Muscle layer of colon (tissue), 2 donors: ENCODE measurements around the gene NAA38.
"Not testable (repeated sequence)": the region's sequence is repeated elsewhere in the genome, so short reads cannot be mapped to it uniquely, and the experiment has no call there.

ENCODE experiments used
- H3K27ac ChIP-seq: one replicate; pipeline ENCODE4 v1.7.0; 2013; ENCODE audit warnings: low read depth, mild to moderate bottlenecking, low read length, moderate library complexity
- H3K27me3 ChIP-seq, 2 donors: one replicate each; pipeline ENCODE4 v1.7.0; 2013; ENCODE audit warnings: low read length in 2 of 2, mild to moderate bottlenecking in 2 of 2; ENCODE audit not compliant: insufficient read depth in 2 of 2, control insufficient read depth in 1 of 2
- H3K36me3 ChIP-seq: one replicate; pipeline ENCODE4 v1.7.0; 2013; ENCODE audit warnings: mild to moderate bottlenecking, low read length; ENCODE audit not compliant: insufficient read depth
- H3K4me1 ChIP-seq: one replicate; pipeline ENCODE4 v1.7.0; 2013; ENCODE audit warnings: mild to moderate bottlenecking, low read length; ENCODE audit not compliant: insufficient read depth
- H3K4me3 ChIP-seq, 2 donors: one replicate each; pipeline ENCODE4 v1.7.0; 2013; ENCODE audit warnings: low read length in 2 of 2, low read depth in 1 of 2, mild to moderate bottlenecking in 1 of 2, moderate library complexity in 1 of 2
- H3K9ac ChIP-seq: one replicate; pipeline ENCODE4 v1.7.0; 2013; ENCODE audit warnings: low read length
- H3K9me3 ChIP-seq: one replicate; pipeline ENCODE4 v1.7.0; 2013; ENCODE audit warnings: mild to moderate bottlenecking, low read length
- donor health status: abdominal sarcoma.
- donor health status: Adenocarcinoma of cecum.

The NAA38 gene

DNA sequence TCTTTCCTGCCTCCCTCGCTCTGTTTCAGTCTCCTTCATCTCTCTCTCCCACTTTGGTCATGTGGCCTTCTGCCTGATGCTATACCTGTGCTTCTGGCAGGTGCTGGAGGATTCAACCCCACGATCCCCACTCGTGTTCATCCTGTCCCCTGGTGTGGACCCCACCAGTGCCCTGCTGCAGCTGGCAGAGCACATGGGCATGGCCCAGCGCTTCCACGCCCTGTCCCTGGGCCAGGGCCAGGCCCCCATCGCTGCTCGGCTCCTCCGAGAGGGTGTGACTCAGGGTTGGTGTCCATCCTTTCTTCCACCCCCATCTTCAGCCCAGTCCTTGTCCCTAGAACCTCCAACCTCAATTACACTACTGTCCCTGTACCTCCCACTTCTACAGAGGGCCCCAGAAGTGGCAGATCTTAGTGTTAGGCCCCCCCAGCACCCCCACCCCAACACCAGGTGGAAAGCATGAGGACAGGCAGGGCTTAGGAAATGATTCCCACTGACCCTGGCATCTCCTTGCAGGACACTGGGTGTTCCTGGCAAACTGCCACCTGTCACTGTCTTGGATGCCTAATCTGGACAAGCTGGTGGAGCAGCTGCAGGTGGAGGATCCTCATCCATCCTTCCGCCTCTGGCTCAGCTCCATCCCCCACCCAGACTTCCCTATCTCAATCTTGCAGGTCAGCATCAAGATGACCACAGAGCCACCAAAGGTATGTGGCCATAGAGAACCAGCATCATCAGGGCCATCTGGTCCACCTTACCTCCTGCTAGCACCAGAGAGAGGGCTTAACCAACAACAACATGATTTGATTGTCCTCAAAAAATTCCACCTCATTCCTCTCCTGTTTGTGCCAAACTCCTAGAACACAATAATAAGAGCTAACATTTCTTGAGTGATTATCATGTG, 33.1 kb downstream of the NAA38 start:
- Histone ChIP-seq H3K27me3 (no peaks in the 10 kb centered on the region), H3K27ac (no peak overlapping the region), H3K4me1 (no peaks in the 10 kb centered on the region), H3K4me3 (no peak overlapping the region), H3K36me3 (no peaks in the 10 kb centered on the region), H3K9me3 (no peaks in the 10 kb centered on the region), H3K9ac (no peak overlapping the region)

DNA sequence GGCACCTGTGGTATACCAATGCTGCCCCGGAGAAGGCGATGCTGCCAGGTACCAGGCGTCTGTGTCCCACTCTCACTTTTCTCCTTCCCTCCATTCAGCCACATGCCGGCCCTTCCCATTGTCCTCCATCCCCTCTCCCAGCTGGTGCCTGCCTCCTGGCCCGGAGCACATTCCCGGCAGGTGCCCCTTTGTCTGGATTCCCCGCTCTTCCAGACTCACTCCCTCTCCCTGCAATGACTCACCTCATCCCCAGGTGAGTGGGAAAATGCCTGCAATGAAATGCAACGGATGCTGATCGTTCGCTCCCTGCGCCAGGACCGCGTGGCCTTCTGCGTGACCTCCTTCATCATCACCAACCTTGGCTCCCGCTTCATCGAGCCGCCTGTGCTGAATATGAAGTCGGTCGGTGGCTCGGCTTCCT, 33.8 kb downstream of the NAA38 start:
- Histone ChIP-seq H3K4me1 (no peaks in the 10 kb centered on the region), H3K9me3 (no peaks in the 10 kb centered on the region), H3K27me3 (no peaks in the 10 kb centered on the region), H3K4me3 (no peak overlapping the region), H3K9ac (no peak overlapping the region), H3K27ac (no peak overlapping the region), H3K36me3 (no peaks in the 10 kb centered on the region)

DNA sequence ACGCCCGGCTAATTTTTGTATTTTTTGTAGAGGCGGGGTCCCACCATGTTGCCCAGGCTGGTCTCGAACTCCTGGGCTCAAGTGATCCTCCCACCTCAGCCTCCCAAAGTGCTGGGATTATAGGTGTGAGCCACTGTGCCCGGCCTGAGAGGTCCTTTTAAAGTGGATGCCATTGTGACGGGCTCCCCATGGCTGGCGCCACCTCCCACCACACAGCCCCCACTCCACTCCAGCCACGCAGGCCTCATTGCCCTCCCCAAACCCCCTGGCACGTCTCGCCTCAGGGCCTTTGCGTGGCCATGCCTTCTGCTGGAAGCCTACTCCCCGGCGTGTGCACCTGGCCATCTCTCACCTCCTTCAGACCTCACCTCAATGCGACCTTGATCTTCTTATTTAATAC, 35.2 kb downstream of the NAA38 start:
- no peak overlapping the region for H3K4me3 ChIP-seq
- no peaks in the 10 kb centered on the region for H3K4me1 ChIP-seq
- no peak overlapping the region for H3K27ac ChIP-seq
- no peaks in the 10 kb centered on the region for H3K9me3 ChIP-seq
- no peak overlapping the region for H3K9ac ChIP-seq
- no peaks in the 10 kb centered on the region for H3K36me3 ChIP-seq
- no peaks in the 10 kb centered on the region for H3K27me3 ChIP-seq

DNA sequence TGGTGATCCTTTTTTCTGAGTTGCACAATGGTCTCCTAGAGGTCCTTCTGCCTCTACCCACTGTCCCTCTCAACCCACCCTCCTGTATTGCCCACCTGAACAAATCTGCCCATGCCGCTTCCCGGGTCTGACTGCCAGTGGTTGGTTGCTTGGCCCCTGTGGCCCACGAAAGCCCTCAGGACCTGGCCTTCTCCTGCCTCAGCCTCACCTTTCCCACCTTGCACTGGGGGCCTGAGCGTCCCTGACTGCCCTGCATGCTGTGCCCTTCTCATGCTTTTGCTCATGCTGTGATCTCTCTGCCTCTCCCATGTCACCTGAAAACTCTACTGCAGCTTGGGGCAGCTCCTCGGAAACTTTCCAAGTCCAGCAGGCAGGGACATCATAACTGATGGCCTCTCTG, 37.1 kb downstream of the NAA38 start:
- Histone ChIP-seq H3K36me3 (no peaks in the 10 kb centered on the region), H3K27me3 (no peaks in the 10 kb centered on the region), H3K9ac (no peak overlapping the region)

DNA sequence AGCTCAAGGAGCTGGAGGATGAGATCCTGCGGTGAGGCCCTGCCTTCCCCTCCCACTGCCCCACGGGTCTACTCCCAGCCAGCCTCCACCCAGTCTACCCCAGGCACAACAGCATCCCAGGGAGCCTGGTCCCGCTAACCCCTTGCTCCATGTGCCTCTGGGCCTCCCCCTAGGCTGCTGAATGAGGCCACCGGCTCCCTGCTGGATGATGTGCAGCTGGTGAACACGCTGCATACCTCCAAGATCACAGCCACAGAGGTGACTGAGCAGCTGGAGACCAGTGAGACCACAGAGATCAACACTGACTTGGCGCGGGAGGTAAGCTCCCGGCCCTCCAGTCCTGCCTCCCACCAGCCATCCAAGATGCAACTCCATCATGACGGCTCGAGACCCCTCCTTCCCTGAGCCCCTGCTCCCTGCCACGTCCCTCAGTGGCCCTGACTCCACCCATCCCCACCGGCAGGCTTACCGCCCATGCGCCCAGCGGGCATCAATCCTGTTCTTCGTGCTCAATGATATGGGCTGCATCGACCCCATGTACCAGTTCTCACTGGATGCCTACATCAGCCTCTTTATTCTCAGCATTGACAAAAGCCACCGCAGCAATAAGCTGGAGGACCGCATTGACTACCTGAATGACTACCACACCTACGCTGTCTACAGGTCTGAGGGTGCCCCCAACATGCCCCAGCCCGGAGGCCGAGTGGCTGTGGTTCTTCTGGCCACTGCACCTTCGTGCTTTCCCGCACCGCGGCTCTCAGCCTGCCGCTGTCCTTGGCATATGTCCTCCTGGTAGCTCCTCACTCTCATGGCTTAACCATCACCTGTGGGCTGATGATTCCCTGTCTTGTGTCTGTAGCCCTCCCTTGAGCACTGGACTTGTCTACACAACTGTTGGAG, 38.4 kb downstream of the NAA38 start:
- no peak overlapping the region for H3K4me3 ChIP-seq
- H3K4me1 ChIP-seq = no peaks in the 10 kb centered on the region
- no peaks in the 10 kb centered on the region for H3K27me3 ChIP-seq
- no peaks in the 10 kb centered on the region for H3K36me3 ChIP-seq
- no peaks in the 10 kb centered on the region for H3K9me3 ChIP-seq
- H3K27ac ChIP-seq = no peak overlapping the region
- H3K9ac ChIP-seq = no peak overlapping the region

More for the DNA sequence above, 37.1 kb downstream of the NAA38 start:
- H3K9me3 ChIP-seq = no peaks in the 10 kb centered on the region
- no peaks in the 10 kb centered on the region for H3K4me1 ChIP-seq
- H3K27ac ChIP-seq = no peak overlapping the region
- no peak overlapping the region for H3K4me3 ChIP-seq

DNA sequence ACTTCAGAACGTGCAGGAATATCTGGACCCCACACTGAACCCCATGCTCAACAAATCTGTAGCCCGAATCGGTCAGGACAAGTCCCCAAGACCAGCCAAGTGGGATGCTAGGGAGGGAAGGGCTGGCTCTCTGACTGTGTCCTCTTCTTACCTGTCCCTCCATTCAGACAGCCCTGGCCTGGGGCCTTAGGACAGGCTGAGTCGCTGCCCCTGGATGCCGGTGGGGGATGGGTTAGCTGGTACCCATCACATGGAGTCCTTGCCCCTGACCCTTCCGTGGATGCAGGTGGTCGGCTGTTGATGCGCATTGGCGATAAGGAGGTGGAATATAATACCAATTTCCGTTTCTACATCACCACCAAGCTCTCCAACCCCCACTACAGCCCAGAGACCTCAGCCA, 39.3 kb downstream of the NAA38 start:
- H3K4me3 ChIP-seq = no peak overlapping the region

DNA sequence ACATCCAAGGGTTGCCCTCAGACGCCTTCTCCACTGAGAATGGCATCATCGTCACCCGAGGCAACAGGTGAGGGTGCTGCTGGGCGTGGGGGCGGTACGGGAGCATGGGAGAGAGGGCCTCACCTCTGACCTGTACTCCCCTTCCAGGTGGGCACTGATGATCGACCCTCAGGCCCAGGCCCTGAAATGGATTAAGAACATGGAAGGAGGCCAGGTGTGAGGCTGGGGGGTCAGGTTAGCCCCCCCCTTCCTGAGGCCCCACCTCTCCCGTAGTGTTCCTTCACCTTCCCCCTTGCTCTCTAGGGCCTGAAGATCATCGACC, 39.8 kb downstream of the NAA38 start:
- H3K36me3 ChIP-seq = no peaks in the 10 kb centered on the region
- no peak overlapping the region for H3K9ac ChIP-seq
- H3K4me3 ChIP-seq = no peak overlapping the region
- no peaks in the 10 kb centered on the region for H3K27me3 ChIP-seq
- no peaks in the 10 kb centered on the region for H3K4me1 ChIP-seq
- H3K27ac ChIP-seq = no peak overlapping the region
- H3K9me3 ChIP-seq = no peaks in the 10 kb centered on the region

More for the DNA sequence above, 39.3 kb downstream of the NAA38 start:
- Histone ChIP-seq H3K4me1 (no peaks in the 10 kb centered on the region), H3K9ac (no peak overlapping the region), H3K27me3 (no peaks in the 10 kb centered on the region), H3K36me3 (no peaks in the 10 kb centered on the region), H3K27ac (no peak overlapping the region), H3K9me3 (no peaks in the 10 kb centered on the region)

DNA sequence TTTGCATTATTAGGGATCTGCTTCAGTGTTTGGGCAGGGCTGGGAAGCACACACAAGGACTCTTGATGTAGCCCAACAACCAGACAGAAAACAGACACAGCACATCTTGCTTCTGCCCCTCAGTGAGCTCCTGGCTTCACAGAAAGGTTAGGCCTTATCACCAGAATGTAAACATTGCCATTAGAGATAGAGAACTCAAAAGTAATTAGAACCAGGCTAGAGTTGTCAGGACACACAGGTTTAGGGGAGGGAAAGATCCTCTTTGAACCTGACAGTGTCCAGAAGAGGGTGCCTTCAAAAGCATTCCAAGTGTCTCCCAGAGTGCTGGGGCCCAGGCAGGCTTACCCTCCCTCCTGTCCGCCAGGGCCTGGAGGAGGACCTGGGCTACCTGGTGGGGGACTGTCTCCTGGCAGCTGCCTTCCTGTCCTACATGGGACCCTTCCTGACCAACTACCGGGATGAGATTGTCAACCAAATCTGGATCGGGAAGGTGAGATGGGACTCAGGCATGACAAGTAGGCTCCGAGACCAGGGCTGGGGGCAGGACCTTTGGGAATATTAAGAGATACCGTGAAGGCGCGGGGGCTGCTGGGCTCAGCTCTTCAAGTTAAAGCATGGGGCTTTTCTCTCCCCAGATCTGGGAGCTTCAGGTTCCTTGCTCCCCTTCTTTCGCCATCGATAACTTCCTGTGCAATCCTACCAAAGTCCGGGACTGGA, 40.3 kb downstream of the NAA38 start:
- no peak overlapping the region for H3K27ac ChIP-seq
- H3K9ac ChIP-seq = no peak overlapping the region
- H3K4me3 ChIP-seq = no peak overlapping the region
- no peaks in the 10 kb centered on the region for H3K27me3 ChIP-seq
- no peaks in the 10 kb centered on the region for H3K36me3 ChIP-seq
- no peaks in the 10 kb centered on the region for H3K9me3 ChIP-seq
- H3K4me1 ChIP-seq = no peaks in the 10 kb centered on the region

DNA sequence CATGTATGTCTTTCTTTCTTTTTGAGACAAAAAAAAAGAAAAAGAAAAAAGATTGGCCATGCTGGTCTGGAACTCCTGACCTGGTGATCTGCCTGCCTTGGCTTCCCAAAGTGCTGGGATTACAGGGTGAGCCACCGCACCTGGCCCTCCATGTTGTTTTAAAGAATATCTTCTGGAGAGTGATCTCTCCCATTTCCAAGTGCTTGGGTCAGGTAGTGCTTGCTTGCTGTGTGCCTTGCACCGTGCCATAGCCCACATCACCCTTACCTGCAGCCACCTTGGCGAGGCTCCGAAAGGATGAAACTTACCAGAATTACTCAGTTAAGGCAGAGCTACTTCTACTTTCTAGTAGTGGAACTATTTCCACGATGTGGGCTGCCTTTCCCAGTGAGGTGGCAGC, 42.4 kb downstream of the NAA38 start:
- no peak overlapping the region for H3K27ac ChIP-seq
- H3K27me3 ChIP-seq = no peaks in the 10 kb centered on the region
- no peak overlapping the region for H3K9ac ChIP-seq
- H3K4me3 ChIP-seq = no peak overlapping the region
- no peaks in the 10 kb centered on the region for H3K4me1 ChIP-seq
- H3K36me3 ChIP-seq = no peaks in the 10 kb centered on the region
- H3K9me3 ChIP-seq = no peaks in the 10 kb centered on the region

DNA sequence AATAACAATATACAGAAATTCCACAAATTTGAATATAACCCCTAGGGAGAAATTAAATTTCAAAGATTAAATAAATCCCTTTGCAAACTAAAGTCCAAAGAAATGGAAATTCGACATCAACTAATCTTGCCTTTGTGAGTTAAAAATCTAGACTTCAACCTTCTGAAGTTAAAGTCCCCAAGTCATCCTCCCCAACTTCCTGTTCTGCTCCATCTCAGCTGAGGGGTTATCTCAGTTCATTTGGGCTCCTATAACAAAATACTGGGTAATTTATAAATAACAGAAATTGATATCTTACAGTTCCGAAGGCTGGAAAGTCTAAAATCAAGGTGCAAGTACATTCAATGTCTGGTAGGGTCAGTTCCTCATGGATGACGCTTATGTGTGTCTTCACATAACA, 46.1 kb downstream of the NAA38 start:
- H3K9ac ChIP-seq = no peak overlapping the region
- H3K27ac ChIP-seq = no peak overlapping the region
- H3K4me3 ChIP-seq = no peak overlapping the region
- H3K27me3 ChIP-seq = no peaks in the 10 kb centered on the region
- no peaks in the 10 kb centered on the region for H3K36me3 ChIP-seq
- H3K9me3 ChIP-seq = no peaks in the 10 kb centered on the region
- no peaks in the 10 kb centered on the region for H3K4me1 ChIP-seq

DNA sequence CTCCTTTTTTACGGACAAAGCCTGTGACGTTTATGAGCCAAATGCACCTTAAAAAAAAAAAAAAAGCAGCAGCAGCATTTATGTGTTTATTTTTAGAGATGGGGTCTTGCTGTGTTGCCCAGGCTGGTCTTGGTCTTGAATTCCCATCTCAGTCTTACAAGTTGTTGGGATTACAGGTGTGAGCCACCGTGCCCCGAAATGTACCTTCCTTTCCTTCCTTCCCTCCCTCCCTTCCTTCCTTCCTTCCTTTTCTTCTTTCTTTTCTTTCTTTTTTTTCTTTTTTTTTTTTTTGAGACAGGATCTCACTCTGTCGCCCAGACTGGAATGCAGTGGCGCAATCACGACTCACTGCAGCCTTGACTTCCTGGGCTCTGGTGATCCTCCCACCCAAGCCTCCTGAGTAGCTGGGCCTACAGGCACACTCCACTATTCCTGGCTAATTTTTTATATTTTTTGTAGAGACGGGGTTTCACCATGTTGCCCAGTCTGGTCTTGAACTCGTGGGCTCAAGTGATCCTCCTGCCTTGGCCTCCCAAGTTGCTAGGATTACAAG, 47.5 kb downstream of the NAA38 start:
- H3K9me3 ChIP-seq, H3K27me3 ChIP-seq, H3K9ac ChIP-seq, H3K4me1 ChIP-seq, H3K4me3 ChIP-seq, H3K36me3 ChIP-seq, H3K27ac ChIP-seq: not testable (repeated sequence)
